DMS53 treated with DMSO at 0.1 percent for 48 hours (cell line): ENCODE data around the gene AUP1.
A peak's percentile ranks its signal among the peaks of the same experiment; 100 is the strongest.

Source experiments
- DNase-seq: peaks from one replicate; lab custom pipeline; 2025; ENCODE audit not compliant: unreplicated experiment; lab: John Stamatoyannopoulos, UW

AUP1 gene

DNA sequence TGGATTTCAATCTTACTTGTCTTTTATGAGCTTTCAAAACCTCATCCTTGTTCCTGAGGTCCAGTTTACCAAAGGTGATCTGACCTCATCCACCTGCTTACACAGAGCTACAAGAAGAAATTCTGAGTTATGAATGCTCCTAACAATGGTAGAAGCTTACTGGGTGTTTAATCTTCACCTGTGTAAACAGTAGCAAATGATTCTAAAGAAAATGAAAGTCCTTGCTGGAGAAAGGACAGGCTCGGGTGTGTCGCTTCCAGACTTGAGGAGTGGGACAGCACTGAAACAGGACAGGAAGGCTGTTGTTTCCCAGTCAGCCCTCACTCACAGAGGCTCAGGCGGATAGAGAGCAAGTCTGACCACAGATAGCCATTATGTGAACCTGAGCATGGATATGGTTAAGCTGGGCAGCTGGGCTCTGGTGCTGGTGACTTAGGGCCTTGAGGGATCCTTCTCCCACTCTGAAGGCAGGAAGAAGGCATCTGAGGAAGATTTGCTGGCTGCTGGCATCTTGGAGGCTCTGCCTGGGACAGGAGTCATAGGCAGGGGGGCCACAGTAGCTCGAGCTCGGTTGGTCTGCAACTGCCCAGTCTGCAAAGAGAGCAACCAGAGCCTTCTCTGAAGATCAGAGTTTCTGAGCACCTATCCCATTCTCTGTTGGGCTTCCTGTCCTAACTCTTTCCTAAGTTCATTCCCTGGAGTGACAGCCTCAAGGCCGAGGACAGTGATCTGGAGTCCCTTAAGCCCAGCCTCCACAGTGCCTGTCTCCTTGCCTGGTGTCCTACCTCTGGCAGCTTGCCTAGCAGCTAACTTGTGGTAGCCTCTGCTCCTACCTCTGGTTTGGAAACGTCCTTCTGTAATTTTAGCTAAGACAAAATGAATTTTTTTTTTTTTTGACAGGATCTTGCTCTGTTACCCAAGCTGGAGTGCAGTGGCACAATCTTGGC, 29.1 kb upstream of the AUP1 start:
- DNase-seq, result no peak

DNA sequence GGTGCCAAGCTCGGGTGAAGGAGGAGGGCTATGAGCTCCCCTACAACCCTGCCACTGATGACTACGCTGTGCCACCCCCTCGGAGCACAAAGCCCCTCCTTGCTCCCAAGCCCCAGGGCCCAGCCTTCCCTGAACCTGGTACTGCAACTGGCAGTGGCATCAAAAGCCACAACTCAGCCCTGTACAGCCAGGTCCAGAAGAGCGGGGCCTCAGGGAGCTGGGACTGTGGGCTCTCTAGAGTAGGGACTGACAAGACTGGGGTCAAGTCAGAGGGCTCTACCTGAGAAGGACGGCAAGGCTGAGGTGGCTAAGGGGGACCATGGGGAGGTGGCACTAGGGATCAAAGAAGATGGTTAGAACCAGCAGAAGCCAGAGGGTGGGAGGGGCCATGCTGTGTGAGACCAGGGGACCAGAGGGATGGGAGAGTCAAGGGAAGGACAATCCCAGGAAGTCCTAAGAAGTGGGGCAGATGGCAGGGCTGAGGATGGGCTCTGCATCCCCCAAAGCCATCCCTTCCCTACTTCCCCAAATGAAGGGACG, 27.4 kb upstream of the AUP1 start:
- no peak for DNase-seq

DNA sequence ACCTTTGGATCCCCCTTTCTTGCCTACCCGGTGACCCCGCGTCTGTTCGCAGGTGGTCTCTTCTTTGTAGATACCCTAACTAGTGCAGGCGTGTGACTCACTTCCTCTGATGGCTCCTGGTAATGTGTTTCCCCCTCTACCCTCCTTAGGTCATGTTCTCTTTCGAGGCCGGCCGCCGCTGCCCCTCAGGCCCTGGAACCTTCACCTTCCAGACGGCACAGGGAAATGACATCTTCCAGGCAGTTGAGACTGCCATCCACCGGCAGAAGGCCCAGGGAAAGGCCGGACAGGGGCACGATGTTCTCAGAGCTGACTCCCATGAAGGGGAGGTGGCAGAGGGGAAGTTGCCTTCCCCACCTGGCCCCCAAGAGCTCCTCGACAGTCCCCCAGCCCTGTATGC, 26.7 kb upstream of the AUP1 start:
- DNase-seq, result no peak

DNA sequence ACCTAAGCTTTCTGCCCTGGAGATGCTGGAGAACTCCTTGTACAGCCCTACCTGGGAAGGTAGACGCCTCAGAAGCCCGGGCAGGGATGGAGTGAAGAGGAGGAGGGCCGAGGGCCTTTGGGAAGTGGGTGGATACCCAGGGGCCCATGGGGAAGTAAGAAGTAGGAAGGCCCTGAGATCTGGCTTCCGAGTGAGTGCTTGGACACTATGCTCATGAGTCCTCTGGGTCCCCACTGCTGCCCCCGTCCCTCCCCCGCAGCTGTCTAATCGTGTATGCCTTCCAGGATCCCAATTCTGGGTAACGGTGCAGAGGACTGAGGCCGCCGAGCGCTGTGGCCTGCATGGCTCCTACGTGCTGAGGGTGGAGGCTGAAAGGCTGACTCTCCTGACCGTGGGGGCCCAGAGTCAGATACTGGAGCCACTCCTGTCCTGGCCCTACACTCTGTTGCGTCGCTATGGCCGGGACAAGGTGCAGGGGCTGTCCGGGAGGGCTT, 26.2 kb upstream of the AUP1 start:
- DNase-seq, result no peak

DNA sequence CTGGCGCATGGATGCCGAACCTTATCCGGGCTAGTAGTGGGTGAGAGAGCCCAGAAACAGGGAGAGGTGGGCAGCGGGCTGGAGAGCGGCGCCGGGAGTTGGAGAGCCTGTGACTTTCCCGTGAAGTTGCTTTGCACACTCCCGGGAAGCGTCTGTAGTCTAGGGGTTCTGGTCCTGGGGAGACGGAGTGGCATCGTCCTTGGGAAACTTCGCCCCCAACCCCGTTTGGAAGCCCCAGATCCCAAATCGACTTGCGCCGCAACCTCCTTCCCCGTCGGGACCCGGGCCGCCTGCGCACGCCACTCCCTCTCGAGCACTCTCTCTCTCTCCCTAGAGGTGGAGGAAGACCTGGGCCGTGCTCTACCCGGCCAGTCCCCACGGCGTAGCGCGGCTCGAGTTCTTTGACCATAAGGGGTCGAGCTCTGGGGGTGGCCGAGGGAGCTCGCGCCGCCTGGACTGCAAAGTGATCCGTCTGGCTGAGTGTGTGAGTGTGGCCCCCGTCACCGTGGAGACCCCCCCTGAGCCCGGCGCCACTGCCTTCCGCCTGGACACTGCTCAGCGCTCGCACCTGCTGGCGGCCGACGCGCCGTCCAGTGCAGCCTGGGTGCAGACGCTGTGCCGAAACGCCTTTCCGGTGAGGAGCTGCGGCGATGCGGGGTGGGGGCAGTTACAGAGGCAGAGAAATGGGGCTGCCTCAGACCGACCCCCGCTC, 25.5 kb upstream of the AUP1 start:
- DNase-seq, result peak; percentile 70

DNA sequence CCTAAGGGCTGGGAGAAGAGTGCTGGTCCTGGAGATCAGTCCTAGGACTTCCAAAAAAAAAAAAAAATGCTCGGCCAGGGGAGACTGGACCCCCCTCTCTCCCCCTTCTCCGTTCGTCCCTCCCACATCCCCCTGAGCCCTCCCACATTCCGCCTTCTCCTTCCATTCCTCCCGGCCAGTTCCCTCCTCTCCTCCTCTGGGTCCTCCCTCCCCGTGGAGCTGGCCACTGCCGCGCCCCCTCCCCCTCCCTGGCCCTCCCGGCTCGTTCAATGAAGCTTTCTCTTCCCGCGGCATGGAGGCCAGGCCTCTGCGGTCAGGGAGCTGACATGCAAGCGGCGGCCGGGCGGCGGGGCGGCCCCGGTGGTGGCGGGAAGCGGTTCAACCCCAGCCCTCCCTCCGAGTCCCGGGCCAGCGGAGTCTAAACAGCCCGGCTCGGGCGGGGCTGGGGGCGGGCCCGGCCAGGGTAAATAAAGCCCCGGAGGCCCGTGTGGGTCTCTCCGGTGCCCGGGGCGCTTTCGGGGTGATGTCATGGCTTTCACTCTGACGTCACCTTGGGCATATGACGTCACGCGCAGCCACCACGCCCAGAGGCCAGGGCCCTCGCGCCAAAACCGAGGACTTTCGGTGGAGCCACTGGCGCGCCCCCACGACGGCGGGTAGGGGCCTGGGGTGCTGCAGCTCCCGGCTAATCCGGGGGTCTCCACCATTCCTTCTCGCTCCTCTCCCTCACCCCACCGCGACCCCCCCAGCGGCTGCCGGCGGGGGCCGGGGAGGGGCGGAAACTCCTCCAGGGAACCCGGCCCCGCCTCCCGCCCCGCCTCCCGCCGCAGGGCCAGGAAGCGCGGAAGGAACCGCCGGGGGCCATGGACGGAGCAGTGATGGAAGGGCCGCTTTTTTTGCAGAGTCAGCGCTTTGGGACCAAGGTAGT, 24.6 kb upstream of the AUP1 start, which contains the start of the genes DOK1 and LOXL3:
TSS of gene DOK1 (plus strand) at position 829 of the 928 bp plus-strand sequence. CDS start at position 864, 35 bp downstream.
TSS of gene LOXL3 (minus strand) at position 51 of the 928 bp plus-strand sequence. CDS start 1,308 bp downstream, outside the sequence.
- DNase-seq, result peak; percentile 55

DNA sequence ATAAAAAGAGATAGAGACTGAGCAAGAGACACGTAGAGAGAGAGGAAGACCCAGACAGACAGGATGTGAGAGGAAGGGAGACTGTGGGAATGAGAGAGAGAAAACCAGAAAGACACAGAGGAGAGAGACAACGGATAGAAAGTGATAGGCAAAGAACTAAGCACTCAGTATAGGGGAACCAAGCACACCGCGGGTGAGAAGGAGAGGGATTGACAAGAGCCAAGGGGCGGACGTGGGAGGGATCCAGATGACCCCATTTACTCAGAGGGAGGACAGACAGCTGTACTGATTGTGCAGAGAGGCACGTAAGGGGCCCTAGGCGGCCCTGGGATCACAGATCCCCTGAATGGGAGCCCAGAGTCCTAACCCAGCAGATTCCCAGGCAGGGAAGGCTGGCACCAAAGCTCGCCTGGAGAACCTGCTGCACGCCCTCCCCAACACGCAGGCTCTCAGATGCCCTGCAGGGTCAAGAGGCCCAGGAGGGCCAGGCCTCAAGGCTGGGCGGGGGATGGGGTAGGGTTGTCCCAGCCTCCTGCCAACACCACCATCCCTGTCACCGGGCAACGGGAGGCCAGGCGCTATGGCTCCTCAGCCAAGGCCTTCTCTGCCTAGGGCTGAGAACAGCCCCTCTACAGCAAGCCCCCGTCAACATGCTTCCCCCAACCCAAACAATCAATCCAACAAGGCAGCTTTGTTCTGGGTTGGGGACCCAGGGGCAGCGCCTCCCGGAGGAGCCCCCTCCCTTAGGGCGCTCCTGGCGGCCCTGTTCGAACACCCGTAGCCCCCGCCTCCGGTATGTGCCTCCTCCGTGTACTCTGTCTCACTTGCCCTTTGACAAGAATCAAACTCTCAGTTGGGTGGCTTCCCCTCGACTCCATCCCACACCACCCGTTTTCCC, 23.7 kb upstream of the AUP1 start:
- no peak for DNase-seq

DNA sequence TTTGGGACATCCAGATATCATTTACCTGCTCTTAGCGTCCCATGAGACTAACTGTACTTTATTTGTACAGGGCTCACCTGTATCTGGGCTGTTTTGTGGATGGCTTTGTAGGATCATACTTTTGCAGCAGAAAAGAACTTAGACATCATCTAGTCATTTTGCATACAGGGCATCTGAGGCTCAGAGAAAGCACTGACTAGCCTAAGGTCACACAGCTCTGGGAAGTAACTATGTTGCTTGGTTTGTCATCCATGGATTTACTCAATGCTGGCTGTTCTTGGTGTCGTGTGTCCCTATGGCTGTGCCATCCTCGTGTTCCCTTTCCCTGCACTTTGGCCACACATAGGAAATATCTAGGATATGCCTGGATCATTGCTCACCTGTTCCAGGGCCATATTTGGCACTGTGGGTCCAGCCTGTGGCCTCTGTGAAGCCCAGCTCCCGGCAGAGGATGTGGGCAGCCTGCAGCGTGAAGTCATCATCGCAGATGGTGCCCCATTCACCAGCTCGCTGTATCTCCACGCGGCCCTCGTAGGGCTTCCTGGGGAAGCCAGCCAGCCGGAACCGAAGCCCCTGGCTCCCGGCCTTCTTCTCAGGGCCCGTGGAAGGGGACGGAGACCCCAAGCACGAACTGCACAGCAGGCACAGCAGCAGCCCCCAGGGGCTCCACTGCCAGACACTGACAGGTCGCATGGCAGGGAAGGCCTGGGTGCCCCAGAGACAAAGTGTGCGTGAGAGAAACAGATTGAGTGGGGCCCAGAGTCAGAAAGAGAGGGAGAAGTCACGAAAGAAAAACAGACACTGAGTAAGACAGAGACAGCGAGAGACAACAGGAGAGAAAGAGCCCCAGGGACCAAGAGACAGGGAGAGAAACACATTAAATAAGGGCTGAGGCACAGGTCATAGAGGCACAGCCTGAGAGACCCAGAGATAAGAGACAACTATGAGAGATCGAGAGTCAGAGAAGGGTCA, 22.7 kb upstream of the AUP1 start:
- DNase-seq, result no peak

DNA sequence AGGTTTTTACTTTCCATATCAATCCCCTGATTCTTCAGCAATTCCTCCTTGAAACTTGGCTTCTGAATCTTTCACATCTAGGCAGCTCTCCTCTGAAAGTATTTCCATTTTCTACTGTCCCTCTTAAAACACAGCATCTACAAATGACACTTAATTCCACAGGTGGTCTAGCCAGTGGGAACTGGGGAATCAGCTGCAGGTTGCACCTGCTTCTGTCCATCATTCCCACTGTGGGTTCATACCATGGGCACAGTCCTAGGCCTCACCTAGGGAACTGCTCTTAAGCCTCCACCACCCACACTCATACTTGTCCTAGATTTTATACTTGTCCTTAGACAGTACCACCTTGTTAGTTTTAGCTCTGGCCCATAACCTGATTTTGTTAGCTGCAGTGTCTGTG, 22.0 kb upstream of the AUP1 start:
- DNase-seq, result no peak

DNA sequence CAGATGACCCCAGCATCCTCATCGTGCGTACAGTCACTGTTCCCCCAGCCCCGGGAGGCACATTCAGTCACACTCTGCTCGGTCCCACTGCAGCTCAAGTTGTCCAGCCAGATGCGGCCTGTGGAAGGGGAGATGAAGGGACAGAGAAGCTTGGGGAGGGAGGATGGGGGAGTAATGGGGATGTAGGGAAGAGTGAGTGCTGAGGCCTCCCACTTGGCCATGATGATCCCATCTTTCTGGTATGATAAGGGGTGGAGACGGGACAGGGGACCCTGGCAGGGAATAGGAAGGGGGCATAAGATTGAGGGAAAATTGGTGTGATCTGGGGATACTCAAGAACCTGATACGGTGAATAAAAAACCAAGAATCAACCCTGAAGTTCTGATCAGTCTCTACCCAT, 20.7 kb upstream of the AUP1 start:
- no peak for DNase-seq

DNA sequence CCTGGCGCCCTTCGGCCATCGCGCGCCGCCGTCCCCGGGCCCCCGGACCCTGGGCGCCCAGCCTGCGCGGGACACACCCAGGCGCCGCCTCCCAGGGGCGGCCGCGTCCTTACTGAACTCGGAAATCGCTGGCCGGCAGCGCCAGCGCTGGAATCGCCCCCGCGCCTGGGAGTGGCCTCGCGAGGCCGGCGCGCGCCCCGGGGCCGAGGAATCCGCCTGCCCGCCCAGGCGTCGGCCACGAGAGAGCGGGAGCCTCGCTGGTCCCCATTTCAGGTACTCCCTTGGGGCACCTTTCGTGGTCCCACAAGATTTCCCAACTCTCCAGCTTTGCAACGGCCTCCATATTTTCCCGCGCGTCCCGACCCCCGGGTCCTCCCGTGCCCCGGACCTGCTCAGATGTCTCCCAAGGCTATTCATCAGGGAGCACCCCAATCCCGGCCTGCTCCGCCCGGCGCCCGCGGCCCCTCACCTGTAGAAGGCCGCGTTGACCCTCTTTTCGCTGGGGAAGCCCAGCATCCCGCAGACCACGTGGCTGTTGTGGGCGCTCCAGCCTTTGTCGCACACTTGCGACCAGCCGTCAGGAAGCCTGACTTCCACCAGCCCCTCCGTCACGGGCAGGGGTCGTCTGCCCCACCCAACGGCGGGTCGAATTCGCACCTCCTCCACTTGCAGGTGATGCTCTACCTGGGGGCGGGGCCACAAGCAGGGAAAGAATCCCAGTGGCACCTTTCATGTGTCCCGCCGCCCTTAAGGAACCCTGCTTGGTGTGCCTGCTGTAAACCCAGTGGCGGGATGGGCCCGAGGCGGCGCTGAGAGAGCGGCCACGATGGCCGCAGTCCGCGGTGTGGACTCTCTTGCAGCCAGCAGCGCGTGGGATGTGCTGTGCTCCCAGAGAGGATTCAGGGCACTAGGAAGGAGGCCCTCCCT, 19.7 kb upstream of the AUP1 start:
- peak; percentile 35 for DNase-seq

DNA sequence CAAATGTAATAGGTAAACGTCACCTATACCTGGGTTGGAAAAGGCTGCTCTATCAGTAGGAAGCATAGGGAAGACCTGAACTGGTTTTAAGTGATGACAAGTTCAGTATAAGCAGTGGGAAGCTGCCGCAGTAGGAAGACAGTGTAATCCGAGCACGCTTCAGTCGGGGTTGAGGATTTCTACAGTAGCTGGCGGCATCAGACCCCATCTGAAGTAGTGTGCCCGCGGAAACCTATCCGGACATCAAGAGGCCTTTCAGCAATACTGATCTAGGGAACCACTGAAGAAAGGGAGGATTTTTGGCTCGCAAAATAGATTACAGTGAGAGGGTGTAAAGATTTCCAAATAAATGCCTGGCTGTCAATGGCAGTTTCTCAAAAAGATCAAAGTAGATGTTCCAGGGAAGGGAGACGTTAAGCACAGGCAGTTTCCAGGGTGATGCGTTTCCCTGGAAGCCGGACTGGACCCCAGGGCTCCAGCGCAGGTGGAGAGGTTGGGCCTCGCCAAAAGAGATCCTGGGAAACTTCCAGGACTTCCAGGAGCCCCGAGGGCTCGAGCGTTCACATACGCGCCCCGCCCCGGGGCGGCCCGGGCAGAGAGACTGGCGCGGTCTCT, 18.9 kb upstream of the AUP1 start:
- DNase-seq, result no peak

DNA sequence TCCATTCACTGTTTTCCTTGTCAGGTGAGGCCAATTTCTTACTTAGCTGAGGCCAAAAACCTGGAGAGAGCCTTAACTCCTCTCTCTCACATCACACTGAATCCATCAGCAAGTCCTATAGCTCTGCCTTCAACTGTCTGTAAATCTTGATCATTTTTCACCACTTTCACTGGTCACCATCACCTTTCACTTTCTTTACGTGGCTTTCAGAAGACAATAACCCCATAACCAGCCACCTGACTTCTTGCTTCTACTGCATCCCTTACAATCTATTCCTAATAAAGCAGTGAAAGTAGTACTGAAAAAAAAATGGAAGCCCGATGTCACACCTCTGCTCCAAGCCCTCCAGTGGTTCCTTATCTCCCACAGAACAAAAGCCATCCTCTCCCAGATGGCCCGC, 16.5 kb upstream of the AUP1 start:
- DNase-seq, result no peak

DNA sequence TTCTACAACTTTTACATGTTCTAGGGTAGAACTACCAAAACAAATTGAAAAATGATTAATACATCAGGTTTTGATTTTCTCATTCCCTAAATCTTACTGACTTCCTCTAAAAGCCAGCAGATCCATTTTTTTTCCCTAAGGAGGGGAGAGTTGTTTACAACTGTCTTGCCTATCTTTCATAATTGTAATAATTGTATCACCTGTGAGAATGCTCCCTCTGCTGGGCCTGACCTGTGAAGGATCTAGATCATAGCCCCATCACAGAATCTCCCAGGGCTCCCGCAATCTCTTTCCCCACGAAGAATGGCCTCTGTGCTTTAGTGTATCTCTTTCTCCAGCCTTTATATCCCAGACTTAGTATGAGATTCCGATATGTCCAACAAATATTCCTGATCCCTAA, 15.1 kb upstream of the AUP1 start:
- DNase-seq, result peak; percentile 13

DNA sequence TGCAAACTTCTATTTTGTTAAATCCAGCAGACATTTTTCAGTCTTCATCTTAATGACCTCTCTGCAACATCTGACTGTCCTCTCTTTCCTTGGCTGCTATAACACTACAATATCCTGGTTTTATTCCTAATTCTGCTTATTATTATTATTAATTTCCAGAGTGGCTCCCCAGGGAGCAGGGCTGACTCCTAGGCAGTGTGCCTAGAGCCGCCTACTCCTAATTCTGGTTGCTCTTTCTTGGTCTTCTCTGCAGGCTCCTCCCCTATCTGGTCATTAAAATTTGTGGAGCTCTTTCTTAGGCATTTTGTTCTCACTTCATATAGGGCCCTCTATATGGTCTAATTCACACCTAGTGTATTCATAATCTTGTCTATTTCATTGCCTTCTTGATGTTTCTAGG, 13.5 kb upstream of the AUP1 start:
- DNase-seq, result no peak

DNA sequence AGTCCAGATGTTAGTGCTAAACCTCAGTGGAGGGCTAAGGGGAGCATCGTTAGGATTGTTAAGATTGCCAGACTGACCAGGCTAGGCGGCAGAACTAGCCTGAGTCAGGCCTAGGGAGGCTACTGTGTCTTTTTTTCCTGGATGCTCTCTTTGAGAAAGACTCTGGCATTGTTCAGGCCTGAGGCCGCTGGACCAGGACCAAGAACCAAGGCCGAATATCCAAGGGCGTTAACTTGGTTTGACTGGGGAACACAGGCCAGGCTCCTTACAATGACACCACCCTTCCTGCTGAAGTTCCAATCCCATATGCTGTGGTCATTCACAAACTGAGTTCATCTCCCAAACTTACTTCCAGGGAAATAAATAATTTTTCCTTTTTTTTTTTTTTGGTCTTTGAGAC, 10.8 kb upstream of the AUP1 start:
- DNase-seq, result no peak

DNA sequence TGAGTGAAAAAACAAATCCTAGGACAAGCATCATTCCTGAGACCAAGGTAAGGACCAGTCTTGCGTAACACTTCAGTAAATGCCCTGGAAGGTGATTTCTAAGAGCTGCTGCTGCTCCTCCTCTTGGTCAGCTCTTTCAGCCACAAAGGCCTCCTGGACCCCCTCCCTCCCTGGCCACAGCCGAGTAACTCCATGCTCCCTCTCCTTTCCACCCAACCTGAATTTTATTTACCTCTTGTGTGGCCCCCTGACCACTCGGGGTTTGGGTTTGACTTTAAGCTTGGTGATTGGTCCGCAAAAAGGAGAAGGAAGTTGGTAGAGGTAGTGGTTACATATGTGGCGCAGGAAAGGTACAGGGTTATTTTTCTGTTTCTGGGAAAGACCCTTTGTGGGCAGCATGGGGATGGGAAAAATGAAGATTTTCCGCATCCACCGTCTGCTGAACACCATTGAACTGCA, 9.4 kb upstream of the AUP1 start:
- DNase-seq, result no peak
